ENCODE measurements around the gene HLA-DPB1.
"Not testable (repeated sequence)": the region's sequence is repeated elsewhere in the genome, so short reads cannot be mapped to it uniquely, and the experiment has no call there.

Gene HLA-DPB1

GRCh38 chr6:33075568-33076405 is at the start of gene HLA-DPB1:
Gene HLA-DPB1 (plus strand): TSS chr6:33075990. CDS start chr6:33076042, 52 bp downstream.
- peak; percentile 63 for DNase-seq

GRCh38 chr6:33028220-33028849 is 47.5 kb upstream of the HLA-DPB1 start:
- DNase-seq = no peak

GRCh38 chr6:33029328-33030184 is 46.2 kb upstream of the HLA-DPB1 start:
- DNase-seq = no peak

GRCh38 chr6:33030245-33030644 is 45.5 kb upstream of the HLA-DPB1 start:
- no peak for DNase-seq

GRCh38 chr6:33034554-33034953 is 41.2 kb upstream of the HLA-DPB1 start:
- no peak for DNase-seq

- DNase-seq = no peak
Observed at GRCh38 chr6:33036535-33036934, 39.3 kb upstream of the HLA-DPB1 start.

- DNase-seq = no peak
Observed at GRCh38 chr6:33040157-33040556, 35.6 kb upstream of the HLA-DPB1 start.

GRCh38 chr6:33049323-33050013 is 26.3 kb upstream of the HLA-DPB1 start:
- DNase-seq = no peak

- no peak for DNase-seq
Observed at GRCh38 chr6:33050014-33050810, 25.6 kb upstream of the HLA-DPB1 start.

- DNase-seq = no peak
Observed at GRCh38 chr6:33052627-33053026, 23.2 kb upstream of the HLA-DPB1 start.

GRCh38 chr6:33053230-33053629 is 22.6 kb upstream of the HLA-DPB1 start:
- no peak for DNase-seq

GRCh38 chr6:33057222-33058150 is 18.3 kb upstream of the HLA-DPB1 start:
- DNase-seq = no peak

GRCh38 chr6:33061987-33062386 is 13.8 kb upstream of the HLA-DPB1 start:
- no peak for DNase-seq

GRCh38 chr6:33063435-33063834 is 12.4 kb upstream of the HLA-DPB1 start:
- not testable (repeated sequence) for DNase-seq

- no peak for DNase-seq
Observed at GRCh38 chr6:33064723-33065122, 11.1 kb upstream of the HLA-DPB1 start.

- DNase-seq = no peak
Observed at GRCh38 chr6:33065312-33065711, 10.5 kb upstream of the HLA-DPB1 start.

GRCh38 chr6:33066917-33067521 is 8.8 kb upstream of the HLA-DPB1 start:
- no peak for DNase-seq

- DNase-seq = no peak
Observed at GRCh38 chr6:33069021-33069738, 6.6 kb upstream of the HLA-DPB1 start.

- no peak for DNase-seq
Observed at GRCh38 chr6:33070909-33071308, 4.9 kb upstream of the HLA-DPB1 start.

GRCh38 chr6:33071569-33071968 is 4.2 kb upstream of the HLA-DPB1 start:
- DNase-seq = no peak

Measured in activated effector memory CD4-positive, alpha-beta T cell treated with anti-CD3 and anti-CD28 coated beads, Interleukin-2, amount 50 U/mL, for 16 hours (primary cell).